ENCODE measurements around the gene CSGALNACT2. TPM values are rescaled to one million over a fixed set of nuclear protein-coding genes. Genes with fewer than 3 reads are reported as not detected.
"Not testable (repeated sequence)": the region's sequence is repeated elsewhere in the genome, so short reads cannot be mapped to it uniquely, and the experiment has no call there.

Gene CSGALNACT2
- polyA plus RNA-seq, 3 donors = 17.9 to 20.7 (median 18.9) TPM

- no peak for DNase-seq (ENCODE audit: extremely low read depth in 1 of 11, low read depth in 9 of 11, low spot score in 4 of 11)
Measured at GRCh38 chr10:43218206-43218950, 80.1 kb downstream of the CSGALNACT2 start.

- no peak for DNase-seq (ENCODE audit: extremely low read depth in 1 of 11, low read depth in 9 of 11, low spot score in 4 of 11)
Measured at GRCh38 chr10:43218951-43219837, 80.9 kb downstream of the CSGALNACT2 start.

GRCh38 chr10:43219848-43220247 lies 81.6 kb downstream of the CSGALNACT2 start:
- no peak for DNase-seq (ENCODE audit: extremely low read depth in 1 of 11, low read depth in 9 of 11, low spot score in 4 of 11)

- not testable (repeated sequence) for DNase-seq (ENCODE audit: extremely low read depth in 1 of 11, low read depth in 9 of 11, low spot score in 4 of 11)
Measured at GRCh38 chr10:43220251-43220650, 82.0 kb downstream of the CSGALNACT2 start.

GRCh38 chr10:43220657-43221418 lies 82.6 kb downstream of the CSGALNACT2 start:
- no peak for DNase-seq (ENCODE audit: extremely low read depth in 1 of 11, low read depth in 9 of 11, low spot score in 4 of 11)

- no peak for DNase-seq (ENCODE audit: extremely low read depth in 1 of 11, low read depth in 9 of 11, low spot score in 4 of 11)
Measured at GRCh38 chr10:43221419-43222209, 83.4 kb downstream of the CSGALNACT2 start.

GRCh38 chr10:43222210-43222720 lies 84.0 kb downstream of the CSGALNACT2 start:
- no peak for DNase-seq (ENCODE audit: extremely low read depth in 1 of 11, low read depth in 9 of 11, low spot score in 4 of 11)

- no peak for DNase-seq (ENCODE audit: extremely low read depth in 1 of 11, low read depth in 9 of 11, low spot score in 4 of 11)
Measured at GRCh38 chr10:43223056-43223455, 84.8 kb downstream of the CSGALNACT2 start.

GRCh38 chr10:43224321-43224720 lies 86.1 kb downstream of the CSGALNACT2 start:
- no peak for DNase-seq (ENCODE audit: extremely low read depth in 1 of 11, low read depth in 9 of 11, low spot score in 4 of 11)

- no peak for DNase-seq (ENCODE audit: extremely low read depth in 1 of 11, low read depth in 9 of 11, low spot score in 4 of 11)
Measured at GRCh38 chr10:43225004-43225786, 87.0 kb downstream of the CSGALNACT2 start.

- DNase-seq (ENCODE audit: extremely low read depth in 1 of 11, low read depth in 9 of 11, low spot score in 4 of 11) = no peak
Measured at GRCh38 chr10:43225787-43226153, 87.5 kb downstream of the CSGALNACT2 start.

GRCh38 chr10:43226441-43226840 lies 88.2 kb downstream of the CSGALNACT2 start:
- DNase-seq (ENCODE audit: extremely low read depth in 1 of 11, low read depth in 9 of 11, low spot score in 4 of 11) = no peak

GRCh38 chr10:43226851-43227845 lies 88.9 kb downstream of the CSGALNACT2 start:
- DNase-seq (ENCODE audit: extremely low read depth in 1 of 11, low read depth in 9 of 11, low spot score in 4 of 11) = no peak

- no peak for DNase-seq (ENCODE audit: extremely low read depth in 1 of 11, low read depth in 9 of 11, low spot score in 4 of 11)
Measured at GRCh38 chr10:43227911-43228782, 89.9 kb downstream of the CSGALNACT2 start.

GRCh38 chr10:43228783-43229207 lies 90.5 kb downstream of the CSGALNACT2 start:
- DNase-seq (ENCODE audit: extremely low read depth in 1 of 11, low read depth in 9 of 11, low spot score in 4 of 11) = no peak
